Measurements from ENCODE around the gene ZNF804B. TPM values are rescaled to one million over a fixed set of nuclear protein-coding genes. Genes with fewer than 3 reads are reported as not detected.

Gene ZNF804B
- total RNA-seq, 1 donor from 2014 or later = not detected

GRCh38 chr7:89023206-89023605 lies 263.7 kb downstream of the ZNF804B start:
- no peaks in the 10 kb centered on the region for H3K27me3 ChIP-seq (ENCODE audit: low read depth)
- no peak for DNase-seq
- no peaks in the 10 kb centered on the region for H3K9me3 ChIP-seq
- no peaks in the 10 kb centered on the region for H3K36me3 ChIP-seq
- H3K27ac ChIP-seq = no peak overlapping the region
- TF ChIP-seq CTCF (IDR thresholded peaks at IDR 0.05) = no peak
- intact Hi-C loops (cut with DNase I) = no loop called here
- H3K4me1 ChIP-seq = no peaks in the 10 kb centered on the region
- no peak for ATAC-seq
- H3K4me3 ChIP-seq = no peak overlapping the region

- no peaks in the 10 kb centered on the region for H3K9me3 ChIP-seq
- TF ChIP-seq CTCF (IDR thresholded peaks at IDR 0.05) = no peak
- no peaks in the 10 kb centered on the region for H3K4me1 ChIP-seq
- no peak overlapping the region for H3K4me3 ChIP-seq
- H3K36me3 ChIP-seq = no peaks in the 10 kb centered on the region
- DNase-seq = no peak
- H3K27me3 ChIP-seq (ENCODE audit: low read depth) = no peaks in the 10 kb centered on the region
- ATAC-seq = no peak
- intact Hi-C loops (cut with DNase I) = no loop called here
- no peak overlapping the region for H3K27ac ChIP-seq
Observed at GRCh38 chr7:89023877-89024276, 264.4 kb downstream of the ZNF804B start.

GRCh38 chr7:89027781-89028180 lies 268.3 kb downstream of the ZNF804B start:
- no peak overlapping the region for H3K27ac ChIP-seq

GRCh38 chr7:89028319-89028718 lies 268.8 kb downstream of the ZNF804B start:
- no peaks in the 10 kb centered on the region for H3K27me3 ChIP-seq (ENCODE audit: low read depth)
- intact Hi-C loops (cut with DNase I) = no loop called here
- ATAC-seq (no peak), DNase-seq (no peak)
- no peaks in the 10 kb centered on the region for H3K4me1 ChIP-seq
- H3K9me3 ChIP-seq = no peaks in the 10 kb centered on the region
- TF ChIP-seq CTCF (IDR thresholded peaks at IDR 0.05) = no peak
- no peaks in the 10 kb centered on the region for H3K36me3 ChIP-seq
- no peak overlapping the region for H3K4me3 ChIP-seq
- no peak overlapping the region for H3K27ac ChIP-seq

More at GRCh38 chr7:89027781-89028180, 268.3 kb downstream of the ZNF804B start:
- Histone ChIP-seq H3K36me3 (no peaks in the 10 kb centered on the region), H3K4me1 (no peaks in the 10 kb centered on the region), H3K9me3 (no peaks in the 10 kb centered on the region), H3K27me3 (ENCODE audit: low read depth) (no peaks in the 10 kb centered on the region), H3K4me3 (no peak overlapping the region)
- no peak for ATAC-seq
- intact Hi-C loops (cut with DNase I) = no loop called here
- DNase-seq = no peak
- TF ChIP-seq CTCF (IDR thresholded peaks at IDR 0.05) = no peak

- Histone ChIP-seq H3K36me3 (no peaks in the 10 kb centered on the region), H3K27ac (no peak overlapping the region), H3K27me3 (ENCODE audit: low read depth) (no peaks in the 10 kb centered on the region), H3K9me3 (no peaks in the 10 kb centered on the region), H3K4me1 (no peaks in the 10 kb centered on the region), H3K4me3 (no peak overlapping the region)
- no peak for TF ChIP-seq CTCF (IDR thresholded peaks at IDR 0.05)
- intact Hi-C loops (cut with DNase I) = no loop called here
- ATAC-seq = no peak
- no peak for DNase-seq
Observed at GRCh38 chr7:89029864-89030263, 270.4 kb downstream of the ZNF804B start.

GRCh38 chr7:89041240-89041639 lies 281.7 kb downstream of the ZNF804B start:
- ATAC-seq (no peak), DNase-seq (no peak)
- H3K27me3 ChIP-seq (ENCODE audit: low read depth) = no peaks in the 10 kb centered on the region
- no peaks in the 10 kb centered on the region for H3K4me1 ChIP-seq
- no peak for TF ChIP-seq CTCF (IDR thresholded peaks at IDR 0.05)
- no peaks in the 10 kb centered on the region for H3K9me3 ChIP-seq
- H3K36me3 ChIP-seq = no peaks in the 10 kb centered on the region
- intact Hi-C loops (cut with DNase I) = no loop called here
- H3K27ac ChIP-seq = no peak overlapping the region
- no peak overlapping the region for H3K4me3 ChIP-seq
